ENCODE data around the gene ERFE.

ERFE gene

GRCh38 chr2:238164906-238165287, 6.1 kb downstream of the ERFE start:
- ChIA-PET POLR2A (no interaction called here), CTCF (no interaction called here)
- no peak for DNase-seq (ENCODE audit: extremely low spot score)
- no peak for TF ChIP-seq CTCF (IDR thresholded peaks at IDR 0.05; ENCODE audit: control extremely low read depth, extremely low read depth, low read depth, missing control alignments)

GRCh38 chr2:238165288-238165921, 6.6 kb downstream of the ERFE start:
- CTCF ChIA-PET: no interaction called here
- POLR2A ChIA-PET: no interaction called here
- DNase-seq (ENCODE audit: extremely low spot score): no peak
- TF ChIP-seq CTCF (IDR thresholded peaks at IDR 0.05; ENCODE audit: control extremely low read depth, extremely low read depth, low read depth, missing control alignments): no peak

- POLR2A ChIA-PET: no interaction called here
- CTCF ChIA-PET: no interaction called here
- no peak for TF ChIP-seq CTCF (IDR thresholded peaks at IDR 0.05; ENCODE audit: control extremely low read depth, extremely low read depth, low read depth, missing control alignments)
Observed at GRCh38 chr2:238166391-238167343, 7.9 kb downstream of the ERFE start.

GRCh38 chr2:238167344-238167715, 8.6 kb downstream of the ERFE start:
- no peak for TF ChIP-seq CTCF (IDR thresholded peaks at IDR 0.05; ENCODE audit: control extremely low read depth, extremely low read depth, low read depth, missing control alignments)
- ChIA-PET CTCF (interaction anchor here (1.3 kb wide), 1 partner anchor 28 kb away, joined by 4 read pairs; no protein-coding TSS in a partner anchor), POLR2A (no interaction called here)
- DNase-seq (ENCODE audit: extremely low spot score): no peak

More at GRCh38 chr2:238166391-238167343, 7.9 kb downstream of the ERFE start:
- DNase-seq (ENCODE audit: extremely low spot score): no peak

- TF ChIP-seq CTCF (IDR thresholded peaks at IDR 0.05; ENCODE audit: control extremely low read depth, extremely low read depth, low read depth, missing control alignments): no peak
- no peak for DNase-seq (ENCODE audit: extremely low spot score)
- POLR2A ChIA-PET: no interaction called here
- CTCF ChIA-PET: interaction anchor here (1.3 kb wide), 1 partner anchor 29 kb away, joined by 4 read pairs; no protein-coding TSS in a partner anchor
Observed at GRCh38 chr2:238167761-238168160, 9.0 kb downstream of the ERFE start.

GRCh38 chr2:238168196-238169047, 9.7 kb downstream of the ERFE start:
- ChIA-PET CTCF (interaction anchor here (1.3 kb wide), 1 partner anchor 29 kb away, joined by 4 read pairs; no protein-coding TSS in a partner anchor), POLR2A (no interaction called here)
- no peak for TF ChIP-seq CTCF (IDR thresholded peaks at IDR 0.05; ENCODE audit: control extremely low read depth, extremely low read depth, low read depth, missing control alignments)
- peak; percentile 15 for DNase-seq (ENCODE audit: extremely low spot score)
